ENCODE results near the gene LIMD2.
A peak's percentile ranks its signal among the peaks of the same experiment; 100 is the strongest.

The LIMD2 gene

DNA sequence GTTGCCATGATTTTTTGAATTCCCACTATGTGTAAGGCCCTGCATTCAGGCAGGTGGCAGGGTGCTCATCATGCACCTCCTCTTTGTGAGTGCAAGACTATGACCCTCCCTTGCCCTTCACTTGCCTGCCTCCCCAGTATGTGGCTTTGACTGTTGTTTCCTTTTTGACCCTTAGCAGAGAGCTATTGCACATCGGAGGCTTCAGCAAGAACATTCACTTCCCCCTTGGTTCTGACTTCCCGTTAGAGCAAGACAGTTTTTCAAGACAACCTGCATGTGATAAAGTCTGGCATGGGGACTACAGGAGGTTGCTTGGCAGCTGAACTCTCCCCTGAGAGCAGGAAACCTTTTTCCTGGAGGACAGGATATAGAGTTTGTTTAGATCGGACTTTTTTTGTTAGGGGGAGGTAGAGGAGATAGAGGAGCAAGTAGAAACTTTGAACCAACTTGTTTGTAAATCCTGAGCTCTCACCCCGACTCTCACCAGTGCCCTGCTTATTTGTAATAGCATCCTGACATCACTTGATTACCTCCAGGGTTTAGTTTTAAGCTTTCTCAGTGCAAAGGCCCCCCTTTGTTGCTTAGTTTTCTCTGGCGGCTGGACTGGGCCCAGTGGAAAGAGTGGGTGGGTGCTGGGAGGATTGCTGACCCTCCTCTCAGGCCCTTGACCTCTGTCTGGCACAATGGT, 34.3 kb downstream of the LIMD2 start:
- no peak overlapping the region for H3K4me3 ChIP-seq (ENCODE audit: low read depth, low read length)
- TF ChIP-seq, protein P1, sequence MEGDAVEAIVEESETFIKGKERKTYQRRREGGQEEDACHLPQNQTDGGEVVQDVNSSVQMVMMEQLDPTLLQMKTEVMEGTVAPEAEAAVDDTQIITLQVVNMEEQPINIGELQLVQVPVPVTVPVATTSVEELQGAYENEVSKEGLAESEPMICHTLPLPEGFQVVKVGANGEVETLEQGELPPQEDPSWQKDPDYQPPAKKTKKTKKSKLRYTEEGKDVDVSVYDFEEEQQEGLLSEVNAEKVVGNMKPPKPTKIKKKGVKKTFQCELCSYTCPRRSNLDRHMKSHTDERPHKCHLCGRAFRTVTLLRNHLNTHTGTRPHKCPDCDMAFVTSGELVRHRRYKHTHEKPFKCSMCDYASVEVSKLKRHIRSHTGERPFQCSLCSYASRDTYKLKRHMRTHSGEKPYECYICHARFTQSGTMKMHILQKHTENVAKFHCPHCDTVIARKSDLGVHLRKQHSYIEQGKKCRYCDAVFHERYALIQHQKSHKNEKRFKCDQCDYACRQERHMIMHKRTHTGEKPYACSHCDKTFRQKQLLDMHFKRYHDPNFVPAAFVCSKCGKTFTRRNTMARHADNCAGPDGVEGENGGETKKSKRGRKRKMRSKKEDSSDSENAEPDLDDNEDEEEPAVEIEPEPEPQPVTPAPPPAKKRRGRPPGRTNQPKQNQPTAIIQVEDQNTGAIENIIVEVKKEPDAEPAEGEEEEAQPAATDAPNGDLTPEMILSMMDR (conservative IDR thresholded peaks at IDR 0.05; ENCODE audit: low read depth, low read length) = no peak
- DNase-seq (ENCODE audit: low read depth) = peak; percentile 70

GRCh38 chr17:63659850-63660249, 40.1 kb downstream of the LIMD2 start:
- TF ChIP-seq, protein P1 (conservative IDR thresholded peaks at IDR 0.05; ENCODE audit: low read depth, low read length) = no peak
- DNase-seq (ENCODE audit: low read depth) = no peak
- no peak overlapping the region for H3K4me3 ChIP-seq (ENCODE audit: low read depth, low read length)

- TF ChIP-seq, protein P1 (conservative IDR thresholded peaks at IDR 0.05; ENCODE audit: low read depth, low read length) = no peak
- H3K4me3 ChIP-seq (ENCODE audit: low read depth, low read length) = no peak overlapping the region
- DNase-seq (ENCODE audit: low read depth) = peak; percentile 7
These were observed 41.6 kb downstream of the LIMD2 start for GRCh38 chr17:63658366-63658765.

GRCh38 chr17:63657786-63658185, 42.1 kb downstream of the LIMD2 start:
- TF ChIP-seq, protein P1 (conservative IDR thresholded peaks at IDR 0.05; ENCODE audit: low read depth, low read length) = no peak
- no peak for DNase-seq (ENCODE audit: low read depth)
- no peak overlapping the region for H3K4me3 ChIP-seq (ENCODE audit: low read depth, low read length)

DNA sequence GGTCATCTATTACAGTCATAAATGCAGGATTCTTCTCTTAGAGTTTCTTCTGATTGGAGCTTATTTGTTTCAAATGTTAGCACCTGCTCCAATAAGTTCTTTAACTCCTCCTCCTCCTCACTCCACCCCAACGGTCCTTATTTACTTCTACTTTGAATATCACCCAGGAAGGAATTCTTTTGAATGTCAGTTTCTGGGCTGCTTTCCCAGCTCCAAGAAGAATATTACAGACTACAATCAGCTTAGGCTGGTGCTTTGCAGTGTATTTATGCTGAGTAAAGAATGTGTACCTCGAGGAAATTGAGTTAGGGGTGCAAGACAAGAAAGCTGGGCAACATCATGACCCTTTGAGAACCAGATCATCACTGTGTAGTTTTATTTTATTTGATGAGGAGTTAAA, 46.9 kb downstream of the LIMD2 start:
- no peak overlapping the region for H3K4me3 ChIP-seq (ENCODE audit: low read depth, low read length)
- DNase-seq (ENCODE audit: low read depth) = no peak
- TF ChIP-seq, protein P1 (conservative IDR thresholded peaks at IDR 0.05; ENCODE audit: low read depth, low read length) = no peak

GRCh38 chr17:63652106-63652505, 47.8 kb downstream of the LIMD2 start:
- DNase-seq (ENCODE audit: low read depth) = no peak
- TF ChIP-seq, protein P1 (conservative IDR thresholded peaks at IDR 0.05; ENCODE audit: low read depth, low read length) = no peak
- H3K4me3 ChIP-seq (ENCODE audit: low read depth, low read length) = no peak overlapping the region

DNA sequence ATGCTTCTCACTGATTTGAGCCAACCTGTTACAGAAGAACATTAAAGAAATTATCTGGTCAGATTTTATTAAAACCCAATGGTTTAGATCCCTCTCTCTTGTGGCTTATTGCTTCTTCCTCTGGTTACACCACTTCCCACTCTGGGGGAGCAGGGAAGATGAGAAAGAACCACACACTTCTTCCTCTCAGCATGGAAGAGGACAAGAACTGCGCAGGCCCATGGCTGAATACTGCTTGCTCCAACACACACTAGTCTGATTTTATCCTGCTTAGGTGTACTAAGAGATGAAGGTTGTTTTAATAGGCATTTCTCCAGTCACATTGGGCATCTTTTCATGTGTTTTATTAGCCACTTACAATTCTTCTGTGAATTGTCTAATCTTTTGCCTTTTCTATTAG, 50.1 kb downstream of the LIMD2 start:
- no peak overlapping the region for H3K4me3 ChIP-seq (ENCODE audit: low read depth, low read length)
- TF ChIP-seq, protein P1 (conservative IDR thresholded peaks at IDR 0.05; ENCODE audit: low read depth, low read length) = no peak

More for the DNA sequence above, 50.1 kb downstream of the LIMD2 start:
- DNase-seq (ENCODE audit: low read depth) = no peak
